Measurements from ENCODE around the gene STXBP4.

STXBP4 gene

GRCh38 chr17:55124730-55125360, 156.3 kb downstream of the STXBP4 start:
- Histone ChIP-seq H3K4me1 (ENCODE audit: insufficient read depth, low read length) (no peaks in the 10 kb centered on the region), H3K27me3 (ENCODE audit: control insufficient read depth in 1 of 2, insufficient read depth in 2 of 2, low read length in 2 of 2) (no peaks in the 10 kb centered on the region), H3K9me3 (ENCODE audit: low read length) (no peaks in the 10 kb centered on the region), H3K36me3 (ENCODE audit: insufficient read depth, low read length) (no peaks in the 10 kb centered on the region), H3K27ac (ENCODE audit: low read depth, low read length) (no peak overlapping the region), H3K4me3 (ENCODE audit: low read depth in 1 of 2, low read length in 2 of 2) (no peak overlapping the region), H3K9ac (ENCODE audit: low read length) (no peak overlapping the region)

- Histone ChIP-seq H3K27me3 (ENCODE audit: control insufficient read depth in 1 of 2, insufficient read depth in 2 of 2, low read length in 2 of 2) (no peaks in the 10 kb centered on the region), H3K4me1 (ENCODE audit: insufficient read depth, low read length) (no peaks in the 10 kb centered on the region), H3K9ac (ENCODE audit: low read length) (no peak overlapping the region), H3K4me3 (ENCODE audit: low read depth in 1 of 2, low read length in 2 of 2) (no peak overlapping the region), H3K9me3 (ENCODE audit: low read length) (no peaks in the 10 kb centered on the region), H3K27ac (ENCODE audit: low read depth, low read length) (no peak overlapping the region), H3K36me3 (ENCODE audit: insufficient read depth, low read length) (no peaks in the 10 kb centered on the region)
Observed at GRCh38 chr17:55133583-55133982, 165.0 kb downstream of the STXBP4 start.

DNA sequence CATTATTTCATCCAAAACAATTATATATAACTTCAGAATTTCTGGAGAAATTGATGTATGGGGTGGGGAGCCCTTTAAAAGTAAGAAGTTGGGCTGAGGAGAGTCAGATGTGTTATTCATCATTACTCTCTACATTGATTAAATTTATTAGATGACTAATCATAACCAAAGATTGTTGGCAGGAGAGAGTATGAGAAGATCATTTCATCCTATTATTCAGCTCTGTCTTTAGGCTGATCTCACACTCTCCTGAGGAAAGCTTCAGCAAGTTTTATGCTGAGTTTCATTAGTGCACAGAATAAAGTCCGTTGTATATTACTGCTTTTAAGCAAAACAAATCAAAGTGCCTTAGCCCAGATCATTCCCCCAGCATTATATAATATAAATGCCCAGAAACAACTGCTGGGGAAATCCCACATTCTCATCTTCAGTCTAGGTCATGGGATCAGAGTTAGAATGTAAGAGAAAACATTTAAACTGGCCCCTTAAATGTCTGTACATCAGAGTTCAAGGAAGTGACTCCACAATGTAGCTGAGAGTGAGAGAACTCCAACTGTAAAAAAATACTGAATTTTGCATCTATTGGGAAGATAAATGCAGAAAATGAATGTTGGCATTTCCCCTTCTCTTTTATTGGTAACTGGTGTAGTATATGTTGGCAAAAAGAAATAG, 166.1 kb downstream of the STXBP4 start:
- H3K4me1 ChIP-seq (ENCODE audit: insufficient read depth, low read length) = no peaks in the 10 kb centered on the region
- no peaks in the 10 kb centered on the region for H3K36me3 ChIP-seq (ENCODE audit: insufficient read depth, low read length)
- H3K9me3 ChIP-seq (ENCODE audit: low read length) = no peaks in the 10 kb centered on the region
- no peak overlapping the region for H3K27ac ChIP-seq (ENCODE audit: low read depth, low read length)
- no peaks in the 10 kb centered on the region for H3K27me3 ChIP-seq (ENCODE audit: control insufficient read depth in 1 of 2, insufficient read depth in 2 of 2, low read length in 2 of 2)
- H3K4me3 ChIP-seq (ENCODE audit: low read depth in 1 of 2, low read length in 2 of 2) = no peak overlapping the region
- H3K9ac ChIP-seq (ENCODE audit: low read length) = no peak overlapping the region

- Histone ChIP-seq H3K9ac (ENCODE audit: low read length) (no peak overlapping the region), H3K36me3 (ENCODE audit: insufficient read depth, low read length) (no peaks in the 10 kb centered on the region), H3K9me3 (ENCODE audit: low read length) (no peaks in the 10 kb centered on the region), H3K27ac (ENCODE audit: low read depth, low read length) (no peak overlapping the region), H3K27me3 (ENCODE audit: control insufficient read depth in 1 of 2, insufficient read depth in 2 of 2, low read length in 2 of 2) (no peaks in the 10 kb centered on the region), H3K4me3 (ENCODE audit: low read depth in 1 of 2, low read length in 2 of 2) (no peak overlapping the region), H3K4me1 (ENCODE audit: insufficient read depth, low read length) (no peaks in the 10 kb centered on the region)
Observed at GRCh38 chr17:55140809-55141208, 172.2 kb downstream of the STXBP4 start.

- H3K9ac ChIP-seq (ENCODE audit: low read length) = no peak overlapping the region
- H3K36me3 ChIP-seq (ENCODE audit: insufficient read depth, low read length) = no peaks in the 10 kb centered on the region
- H3K4me3 ChIP-seq (ENCODE audit: low read depth in 1 of 2, low read length in 2 of 2) = no peak overlapping the region
- no peaks in the 10 kb centered on the region for H3K27me3 ChIP-seq (ENCODE audit: control insufficient read depth in 1 of 2, insufficient read depth in 2 of 2, low read length in 2 of 2)
- no peaks in the 10 kb centered on the region for H3K4me1 ChIP-seq (ENCODE audit: insufficient read depth, low read length)
- no peak overlapping the region for H3K27ac ChIP-seq (ENCODE audit: low read depth, low read length)
- no peaks in the 10 kb centered on the region for H3K9me3 ChIP-seq (ENCODE audit: low read length)
Observed at GRCh38 chr17:55144518-55144917, 176.0 kb downstream of the STXBP4 start.

DNA sequence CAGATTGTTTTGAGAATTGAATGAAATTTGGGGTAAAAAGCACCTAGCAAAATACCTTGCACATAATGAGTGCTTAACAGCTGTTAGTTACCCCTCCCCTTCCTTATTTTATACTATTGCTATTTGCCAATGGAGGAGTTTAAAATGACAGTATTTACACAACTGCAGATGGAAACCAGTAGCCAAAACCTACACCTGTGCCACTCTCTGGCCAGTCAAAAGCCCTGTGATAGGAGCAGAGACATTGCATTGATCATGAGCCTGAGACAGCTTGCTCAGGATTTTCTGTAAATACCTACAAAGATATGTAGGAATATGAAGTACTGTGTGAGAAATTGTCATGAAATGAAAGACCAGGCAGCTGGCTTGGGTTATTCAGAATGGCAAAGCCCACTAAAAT, 180.9 kb downstream of the STXBP4 start:
- Histone ChIP-seq H3K4me1 (ENCODE audit: insufficient read depth, low read length) (no peaks in the 10 kb centered on the region), H3K27ac (ENCODE audit: low read depth, low read length) (no peak overlapping the region), H3K36me3 (ENCODE audit: insufficient read depth, low read length) (no peaks in the 10 kb centered on the region), H3K9me3 (ENCODE audit: low read length) (no peaks in the 10 kb centered on the region), H3K9ac (ENCODE audit: low read length) (no peak overlapping the region), H3K27me3 (ENCODE audit: control insufficient read depth in 1 of 2, insufficient read depth in 2 of 2, low read length in 2 of 2) (no peaks in the 10 kb centered on the region), H3K4me3 (ENCODE audit: low read depth in 1 of 2, low read length in 2 of 2) (no peak overlapping the region)

GRCh38 chr17:55152236-55152635, 183.7 kb downstream of the STXBP4 start:
- Histone ChIP-seq H3K9ac (ENCODE audit: low read length) (no peak overlapping the region), H3K36me3 (ENCODE audit: insufficient read depth, low read length) (no peaks in the 10 kb centered on the region), H3K27me3 (ENCODE audit: control insufficient read depth in 1 of 2, insufficient read depth in 2 of 2, low read length in 2 of 2) (no peaks in the 10 kb centered on the region)

GRCh38 chr17:55154101-55154500, 185.5 kb downstream of the STXBP4 start:
- H3K27me3 ChIP-seq (ENCODE audit: control insufficient read depth in 1 of 2, insufficient read depth in 2 of 2, low read length in 2 of 2) = no peaks in the 10 kb centered on the region

More at GRCh38 chr17:55152236-55152635, 183.7 kb downstream of the STXBP4 start:
- Histone ChIP-seq H3K9me3 (ENCODE audit: low read length) (no peaks in the 10 kb centered on the region), H3K4me3 (ENCODE audit: low read depth in 1 of 2, low read length in 2 of 2) (no peak overlapping the region), H3K27ac (ENCODE audit: low read depth, low read length) (no peak overlapping the region), H3K4me1 (ENCODE audit: insufficient read depth, low read length) (no peaks in the 10 kb centered on the region)

GRCh38 chr17:55155856-55156560, 187.4 kb downstream of the STXBP4 start:
- Histone ChIP-seq H3K36me3 (ENCODE audit: insufficient read depth, low read length) (peaks cover 3% of the 10 kb centered on the region), H3K4me3 (ENCODE audit: low read depth in 1 of 2, low read length in 2 of 2) (no peak overlapping the region), H3K4me1 (ENCODE audit: insufficient read depth, low read length) (no peaks in the 10 kb centered on the region), H3K9me3 (ENCODE audit: low read length) (no peaks in the 10 kb centered on the region), H3K27ac (ENCODE audit: low read depth, low read length) (no peak overlapping the region), H3K9ac (ENCODE audit: low read length) (no peak overlapping the region), H3K27me3 (ENCODE audit: control insufficient read depth in 1 of 2, insufficient read depth in 2 of 2, low read length in 2 of 2) (no peaks in the 10 kb centered on the region)

More at GRCh38 chr17:55154101-55154500, 185.5 kb downstream of the STXBP4 start:
- Histone ChIP-seq H3K4me3 (ENCODE audit: low read depth in 1 of 2, low read length in 2 of 2) (no peak overlapping the region), H3K4me1 (ENCODE audit: insufficient read depth, low read length) (no peaks in the 10 kb centered on the region), H3K27ac (ENCODE audit: low read depth, low read length) (no peak overlapping the region), H3K9ac (ENCODE audit: low read length) (no peak overlapping the region), H3K36me3 (ENCODE audit: insufficient read depth, low read length) (no peaks in the 10 kb centered on the region), H3K9me3 (ENCODE audit: low read length) (no peaks in the 10 kb centered on the region)

GRCh38 chr17:55157165-55157564, 188.6 kb downstream of the STXBP4 start:
- Histone ChIP-seq H3K9me3 (ENCODE audit: low read length) (no peaks in the 10 kb centered on the region), H3K4me1 (ENCODE audit: insufficient read depth, low read length) (no peaks in the 10 kb centered on the region), H3K9ac (ENCODE audit: low read length) (no peak overlapping the region), H3K27ac (ENCODE audit: low read depth, low read length) (no peak overlapping the region), H3K27me3 (ENCODE audit: control insufficient read depth in 1 of 2, insufficient read depth in 2 of 2, low read length in 2 of 2) (no peaks in the 10 kb centered on the region), H3K36me3 (ENCODE audit: insufficient read depth, low read length) (peaks cover 3% of the 10 kb centered on the region), H3K4me3 (ENCODE audit: low read depth in 1 of 2, low read length in 2 of 2) (no peak overlapping the region)

- no peaks in the 10 kb centered on the region for H3K9me3 ChIP-seq (ENCODE audit: low read length)
- H3K9ac ChIP-seq (ENCODE audit: low read length) = no peak overlapping the region
- no peaks in the 10 kb centered on the region for H3K4me1 ChIP-seq (ENCODE audit: insufficient read depth, low read length)
- H3K27ac ChIP-seq (ENCODE audit: low read depth, low read length) = no peak overlapping the region
- H3K4me3 ChIP-seq (ENCODE audit: low read depth in 1 of 2, low read length in 2 of 2) = no peak overlapping the region
- peaks cover 3% of the 10 kb centered on the region for H3K36me3 ChIP-seq (ENCODE audit: insufficient read depth, low read length)
- H3K27me3 ChIP-seq (ENCODE audit: control insufficient read depth in 1 of 2, insufficient read depth in 2 of 2, low read length in 2 of 2) = no peaks in the 10 kb centered on the region
Observed at GRCh38 chr17:55158439-55158838, 189.9 kb downstream of the STXBP4 start.
